Measurements from ENCODE around the gene LGALSL.

GRCh38 chr2:64440843-64441242 lies 13.1 kb upstream of the LGALSL start:
- TF ChIP-seq CTCF (IDR thresholded peaks at IDR 0.05; ENCODE audit: low read depth, low read length) (no peak), POLR2A (IDR thresholded peaks at IDR 0.05; ENCODE audit: extremely low read depth, insufficient read length) (no peak), MAX (IDR thresholded peaks at IDR 0.05; ENCODE audit: low read depth, low read length) (no peak), MYC (IDR thresholded peaks at IDR 0.05; ENCODE audit: low read depth, low read length) (no peak)

Data from NB4 (cell line).